ENCODE measurements around the gene FLYWCH2. TPM values are rescaled to one million over a fixed set of nuclear protein-coding genes. Genes with fewer than 3 reads are reported as not detected.

FLYWCH2 gene
- total RNA-seq, 2 experiments from 2014 or later, result 7.8 to 8.1 TPM

DNA sequence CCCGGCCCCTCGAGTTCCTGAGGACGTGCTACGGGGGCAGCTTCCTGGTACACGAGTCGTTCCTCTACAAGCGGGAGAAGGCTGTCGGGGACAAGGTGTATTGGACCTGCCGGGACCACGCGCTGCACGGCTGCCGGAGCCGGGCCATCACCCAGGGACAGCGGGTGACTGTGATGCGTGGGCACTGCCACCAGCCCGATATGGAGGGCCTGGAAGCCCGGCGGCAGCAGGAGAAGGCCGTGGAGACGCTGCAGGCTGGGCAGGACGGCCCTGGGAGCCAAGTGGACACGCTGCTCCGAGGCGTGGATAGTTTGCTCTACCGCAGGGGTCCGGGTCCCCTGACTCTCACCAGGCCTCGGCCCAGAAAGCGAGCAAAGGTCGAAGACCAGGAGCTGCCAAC, 50.1 kb downstream of the FLYWCH2 start:
- TF ChIP-seq, protein P1, sequence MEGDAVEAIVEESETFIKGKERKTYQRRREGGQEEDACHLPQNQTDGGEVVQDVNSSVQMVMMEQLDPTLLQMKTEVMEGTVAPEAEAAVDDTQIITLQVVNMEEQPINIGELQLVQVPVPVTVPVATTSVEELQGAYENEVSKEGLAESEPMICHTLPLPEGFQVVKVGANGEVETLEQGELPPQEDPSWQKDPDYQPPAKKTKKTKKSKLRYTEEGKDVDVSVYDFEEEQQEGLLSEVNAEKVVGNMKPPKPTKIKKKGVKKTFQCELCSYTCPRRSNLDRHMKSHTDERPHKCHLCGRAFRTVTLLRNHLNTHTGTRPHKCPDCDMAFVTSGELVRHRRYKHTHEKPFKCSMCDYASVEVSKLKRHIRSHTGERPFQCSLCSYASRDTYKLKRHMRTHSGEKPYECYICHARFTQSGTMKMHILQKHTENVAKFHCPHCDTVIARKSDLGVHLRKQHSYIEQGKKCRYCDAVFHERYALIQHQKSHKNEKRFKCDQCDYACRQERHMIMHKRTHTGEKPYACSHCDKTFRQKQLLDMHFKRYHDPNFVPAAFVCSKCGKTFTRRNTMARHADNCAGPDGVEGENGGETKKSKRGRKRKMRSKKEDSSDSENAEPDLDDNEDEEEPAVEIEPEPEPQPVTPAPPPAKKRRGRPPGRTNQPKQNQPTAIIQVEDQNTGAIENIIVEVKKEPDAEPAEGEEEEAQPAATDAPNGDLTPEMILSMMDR (IDR thresholded peaks at IDR 0.05), result no peak
- peaks cover 26% of the 10 kb centered on the region for H3K36me3 Mint-ChIP-seq (ENCODE audit: low read depth)
- H3K36me3 ChIP-seq (ENCODE audit: insufficient read depth, low read length), result peaks cover 66% of the 10 kb centered on the region
- intact Hi-C loops (cut with DNase I, micrococcal nuclease), result no loop called here
- no peaks in the 10 kb centered on the region for H3K27me3 Mint-ChIP-seq
- ChIA-PET CTCF (no interaction called here), POLR2A (no interaction called here)
- H3K27me3 ChIP-seq (ENCODE audit: control insufficient read depth in 1 of 2, insufficient read depth in 2 of 2, low read length in 2 of 2), result no peaks in the 10 kb centered on the region
- H3K4me1 Mint-ChIP-seq (ENCODE audit: low read depth), result no peaks in the 10 kb centered on the region
- no peaks in the 10 kb centered on the region for H3K4me1 ChIP-seq (ENCODE audit: insufficient read depth, low read length)
- H3K27ac ChIP-seq (ENCODE audit: low read depth in 1 of 2, low read length in 2 of 2), result no peak overlapping the region
- no peak overlapping the region for H3K4me3 ChIP-seq (ENCODE audit: low read length)
- no peaks in the 10 kb centered on the region for H3K9me3 Mint-ChIP-seq
- no peak for ATAC-seq (ENCODE audit: poor library complexity)
- H3K4me3 Mint-ChIP-seq, result no peak overlapping the region
- H3K9me3 ChIP-seq (ENCODE audit: control insufficient read depth in 1 of 2, insufficient read depth in 1 of 2, low read length in 2 of 2), result no peaks in the 10 kb centered on the region
- no peak overlapping the region for H3K27ac Mint-ChIP-seq
- DNase-seq, result peak in 1 of 14 experiments; percentile 22

GRCh38 chr16:2933701-2934100, 50.7 kb downstream of the FLYWCH2 start:
- Histone ChIP-seq H3K9me3 (ENCODE audit: control insufficient read depth in 1 of 2, insufficient read depth in 1 of 2, low read length in 2 of 2) (no peaks in the 10 kb centered on the region), H3K27me3 (ENCODE audit: control insufficient read depth in 1 of 2, insufficient read depth in 2 of 2, low read length in 2 of 2) (no peaks in the 10 kb centered on the region), H3K36me3 (ENCODE audit: insufficient read depth, low read length) (peaks cover 68% of the 10 kb centered on the region), H3K4me3 (ENCODE audit: low read length) (no peak overlapping the region), H3K4me1 (ENCODE audit: insufficient read depth, low read length) (no peaks in the 10 kb centered on the region), H3K27ac (ENCODE audit: low read depth in 1 of 2, low read length in 2 of 2) (no peak overlapping the region)
- peak in 1 of 14 experiments; percentile 16 for DNase-seq
- Mint-ChIP-seq H3K9me3 (no peaks in the 10 kb centered on the region), H3K4me1 (ENCODE audit: low read depth) (no peaks in the 10 kb centered on the region), H3K4me3 (no peak overlapping the region), H3K36me3 (ENCODE audit: low read depth) (peaks cover 28% of the 10 kb centered on the region), H3K27me3 (no peaks in the 10 kb centered on the region), H3K27ac (no peak overlapping the region)
- intact Hi-C loops (cut with DNase I, micrococcal nuclease), result no loop called here
- no peak for ATAC-seq (ENCODE audit: poor library complexity)
- TF ChIP-seq, protein P1 (IDR thresholded peaks at IDR 0.05), result no peak
- POLR2A ChIA-PET, result no interaction called here
- CTCF ChIA-PET, result no interaction called here

DNA sequence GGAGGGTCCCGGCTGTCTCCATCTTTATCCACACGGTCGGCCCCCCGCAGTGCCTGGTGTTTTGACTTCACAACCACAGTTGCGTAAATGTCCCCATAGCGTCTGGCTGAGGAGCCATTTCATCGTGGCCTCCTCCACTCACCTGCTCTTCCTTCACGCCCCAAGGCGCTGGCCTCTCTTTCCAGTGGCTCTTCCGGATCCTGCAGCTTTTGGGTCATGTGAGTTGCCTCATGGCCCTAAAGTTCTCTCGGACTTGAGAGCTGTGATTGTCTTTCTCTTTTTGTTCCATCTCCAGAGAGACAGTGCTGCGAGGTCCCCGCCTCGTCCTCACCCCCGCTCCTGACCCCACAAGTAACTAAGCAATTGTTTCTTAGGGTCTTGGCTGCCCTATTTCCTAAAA, 51.4 kb downstream of the FLYWCH2 start:
- H3K27me3 ChIP-seq (ENCODE audit: control insufficient read depth in 1 of 2, insufficient read depth in 2 of 2, low read length in 2 of 2), result no peaks in the 10 kb centered on the region
- Mint-ChIP-seq H3K9me3 (no peaks in the 10 kb centered on the region), H3K27ac (no peak overlapping the region), H3K4me3 (no peak overlapping the region), H3K4me1 (ENCODE audit: low read depth) (no peaks in the 10 kb centered on the region), H3K27me3 (no peaks in the 10 kb centered on the region), H3K36me3 (ENCODE audit: low read depth) (peaks cover 35% of the 10 kb centered on the region)
- DNase-seq, result no peak
- H3K4me1 ChIP-seq (ENCODE audit: insufficient read depth, low read length), result no peaks in the 10 kb centered on the region
- intact Hi-C loops (cut with DNase I, micrococcal nuclease), result no loop called here
- H3K36me3 ChIP-seq (ENCODE audit: insufficient read depth, low read length), result peaks cover 69% of the 10 kb centered on the region
- TF ChIP-seq, protein P1 (IDR thresholded peaks at IDR 0.05), result no peak
- ChIA-PET CTCF (no interaction called here), POLR2A (no interaction called here)
- no peaks in the 10 kb centered on the region for H3K9me3 ChIP-seq (ENCODE audit: control insufficient read depth in 1 of 2, insufficient read depth in 1 of 2, low read length in 2 of 2)
- H3K27ac ChIP-seq (ENCODE audit: low read depth in 1 of 2, low read length in 2 of 2), result no peak overlapping the region
- no peak overlapping the region for H3K4me3 ChIP-seq (ENCODE audit: low read length)
- ATAC-seq (ENCODE audit: poor library complexity), result no peak

Data from CD4-positive, alpha-beta T cell (primary cell).